ENCODE results near the gene CNOT4. TPM values are rescaled to one million over a fixed set of nuclear protein-coding genes. Genes with fewer than 3 reads are reported as not detected.
"Not testable (repeated sequence)": the region's sequence is repeated elsewhere in the genome, so short reads cannot be mapped to it uniquely, and the experiment has no call there.

The CNOT4 gene
- total RNA-seq, 1 experiment from 2014 or later, result 1.7 TPM

DNA sequence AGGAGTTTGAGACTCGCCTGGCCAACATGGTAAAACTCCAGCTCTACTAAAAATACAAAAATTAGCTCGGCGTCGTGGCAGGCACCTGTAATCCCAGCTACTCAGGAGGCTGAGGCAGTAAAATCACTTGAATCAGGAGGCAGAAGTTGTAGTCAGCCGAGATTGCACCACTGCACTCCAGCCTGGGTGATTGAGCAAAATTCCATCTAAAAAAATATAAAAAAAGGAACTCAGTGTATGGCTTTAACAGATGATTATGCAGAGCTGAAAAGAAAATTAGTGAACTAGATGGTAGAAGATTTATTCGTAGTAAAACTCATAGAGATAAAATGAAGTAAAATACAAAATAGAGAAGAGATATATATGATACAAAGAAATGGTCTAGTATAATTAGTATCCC is 12.6 kb upstream of the CNOT4 start:
- Histone ChIP-seq H3K36me3 (no peaks in the 10 kb centered on the region), H3K9me3 (no peaks in the 10 kb centered on the region), H3K4me3 (no peak overlapping the region), H3K27me3 (no peaks in the 10 kb centered on the region)
- no peak for DNase-seq

DNA sequence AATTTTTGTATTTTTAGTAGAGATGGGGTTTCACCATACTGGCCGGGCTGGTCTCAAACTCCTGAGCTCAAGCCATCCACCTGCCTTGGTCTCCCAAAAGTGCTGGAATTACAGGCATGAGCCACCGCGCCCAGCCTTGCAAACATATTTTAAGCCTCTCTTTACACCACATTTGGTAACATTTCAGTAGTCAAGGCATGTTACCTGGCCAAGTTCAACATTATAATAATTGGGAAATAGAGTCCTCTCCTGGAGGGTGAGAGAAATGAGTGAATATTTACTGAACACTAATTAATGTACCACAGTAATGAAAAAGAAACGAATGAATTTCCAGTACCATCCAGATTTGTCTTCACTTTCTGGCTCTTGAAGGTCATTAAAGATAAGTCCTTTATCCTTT is 10.0 kb upstream of the CNOT4 start:
- H3K36me3 ChIP-seq, result no peaks in the 10 kb centered on the region
- no peaks in the 10 kb centered on the region for H3K9me3 ChIP-seq
- H3K4me3 ChIP-seq, result no peak overlapping the region
- DNase-seq, result no peak
- H3K27me3 ChIP-seq, result no peaks in the 10 kb centered on the region

DNA sequence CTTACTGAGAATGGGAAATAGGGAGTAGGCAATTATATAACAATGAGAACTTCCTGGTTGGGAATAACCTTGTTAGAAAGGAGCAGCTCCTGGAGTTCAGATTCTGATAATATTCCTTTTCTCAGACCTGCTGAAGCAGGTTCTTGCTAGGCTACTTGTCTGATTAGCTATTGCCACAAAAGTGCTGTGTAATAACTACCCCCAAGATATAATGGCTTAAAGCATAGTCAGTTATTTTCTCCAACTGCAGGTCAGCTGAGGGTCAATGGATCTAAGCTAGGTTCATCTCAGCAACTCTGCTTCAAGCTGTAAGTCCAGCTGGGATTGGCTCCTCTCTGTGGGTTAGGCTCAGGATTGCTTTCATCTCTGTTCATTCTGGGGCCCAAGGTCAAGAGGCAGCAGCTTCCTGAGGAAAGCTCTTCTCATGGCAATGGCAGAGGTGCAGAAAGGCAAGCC is 9.4 kb upstream of the CNOT4 start:
- H3K4me3 ChIP-seq, result no peak overlapping the region
- DNase-seq, result no peak
- no peaks in the 10 kb centered on the region for H3K27me3 ChIP-seq
- no peaks in the 10 kb centered on the region for H3K36me3 ChIP-seq
- H3K9me3 ChIP-seq, result no peaks in the 10 kb centered on the region

GRCh38 chr7:135518748-135519147 is 8.8 kb upstream of the CNOT4 start:
- no peak for DNase-seq
- H3K9me3 ChIP-seq, result no peaks in the 10 kb centered on the region
- H3K4me3 ChIP-seq, result no peak overlapping the region
- no peaks in the 10 kb centered on the region for H3K36me3 ChIP-seq
- no peaks in the 10 kb centered on the region for H3K27me3 ChIP-seq

DNA sequence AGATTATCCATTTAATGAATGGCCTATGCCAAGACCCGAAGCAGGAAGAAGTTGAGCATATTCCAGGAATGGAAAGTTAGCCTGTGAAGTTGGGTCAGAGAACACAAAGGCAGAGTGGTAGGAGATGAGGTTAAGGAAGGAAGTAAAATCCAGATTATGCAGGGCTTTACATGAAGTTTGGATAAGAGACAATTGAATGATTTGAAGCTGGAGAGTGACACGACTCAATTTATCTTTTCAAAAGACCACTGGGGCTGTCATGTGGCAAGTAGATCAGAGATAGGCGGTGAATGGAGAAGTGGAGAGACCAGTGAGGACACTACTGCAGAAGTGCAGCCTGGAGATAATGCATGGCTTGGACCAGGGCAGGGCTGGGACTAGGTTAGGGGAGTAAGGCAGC is 7.2 kb upstream of the CNOT4 start:
- Histone ChIP-seq H3K9me3 (no peaks in the 10 kb centered on the region), H3K36me3 (no peaks in the 10 kb centered on the region), H3K4me3 (no peak overlapping the region), H3K27me3 (no peaks in the 10 kb centered on the region)
- no peak for DNase-seq

DNA sequence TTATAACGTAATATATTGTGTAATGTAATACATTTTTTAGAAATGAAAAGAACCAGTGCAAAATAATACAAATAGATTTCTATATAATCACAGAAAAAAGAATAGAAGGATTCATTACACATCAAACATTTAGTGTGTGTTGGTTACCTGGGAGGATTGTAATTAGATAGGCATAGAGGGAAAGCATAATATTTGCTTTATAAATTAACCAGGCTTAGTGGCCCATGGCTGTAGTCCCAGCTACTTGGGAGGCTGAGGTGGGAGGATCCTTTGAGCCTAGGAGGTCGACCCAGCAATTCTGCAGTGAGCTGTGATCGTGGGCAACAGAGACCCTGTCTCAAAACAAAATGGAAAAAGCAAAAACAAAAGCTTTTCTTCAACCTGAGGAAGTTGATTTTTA is 5.0 kb upstream of the CNOT4 start:
- no peaks in the 10 kb centered on the region for H3K27me3 ChIP-seq
- H3K4me3 ChIP-seq, result no peak overlapping the region
- no peaks in the 10 kb centered on the region for H3K9me3 ChIP-seq
- no peaks in the 10 kb centered on the region for H3K36me3 ChIP-seq
- DNase-seq, result no peak

GRCh38 chr7:135512135-135512887 is 2.4 kb upstream of the CNOT4 start:
- Histone ChIP-seq H3K36me3 (no peaks in the 10 kb centered on the region), H3K27me3 (no peaks in the 10 kb centered on the region), H3K4me3 (no peak overlapping the region), H3K9me3 (no peaks in the 10 kb centered on the region)
- no peak for DNase-seq

- Histone ChIP-seq H3K36me3 (no peaks in the 10 kb centered on the region), H3K27me3 (no peaks in the 10 kb centered on the region), H3K4me3 (peak overlapping the region; percentile 81), H3K9me3 (no peaks in the 10 kb centered on the region)
- DNase-seq, result no peak
Measured at GRCh38 chr7:135510592-135511183, 786 bp upstream of the CNOT4 start.

- Histone ChIP-seq H3K27me3 (no peaks in the 10 kb centered on the region), H3K9me3 (no peaks in the 10 kb centered on the region), H3K4me3 (peak overlapping the region; percentile 81), H3K36me3 (no peaks in the 10 kb centered on the region)
- DNase-seq, result no peak
Measured at GRCh38 chr7:135509589-135509838, 388 bp downstream of the CNOT4 start.

DNA sequence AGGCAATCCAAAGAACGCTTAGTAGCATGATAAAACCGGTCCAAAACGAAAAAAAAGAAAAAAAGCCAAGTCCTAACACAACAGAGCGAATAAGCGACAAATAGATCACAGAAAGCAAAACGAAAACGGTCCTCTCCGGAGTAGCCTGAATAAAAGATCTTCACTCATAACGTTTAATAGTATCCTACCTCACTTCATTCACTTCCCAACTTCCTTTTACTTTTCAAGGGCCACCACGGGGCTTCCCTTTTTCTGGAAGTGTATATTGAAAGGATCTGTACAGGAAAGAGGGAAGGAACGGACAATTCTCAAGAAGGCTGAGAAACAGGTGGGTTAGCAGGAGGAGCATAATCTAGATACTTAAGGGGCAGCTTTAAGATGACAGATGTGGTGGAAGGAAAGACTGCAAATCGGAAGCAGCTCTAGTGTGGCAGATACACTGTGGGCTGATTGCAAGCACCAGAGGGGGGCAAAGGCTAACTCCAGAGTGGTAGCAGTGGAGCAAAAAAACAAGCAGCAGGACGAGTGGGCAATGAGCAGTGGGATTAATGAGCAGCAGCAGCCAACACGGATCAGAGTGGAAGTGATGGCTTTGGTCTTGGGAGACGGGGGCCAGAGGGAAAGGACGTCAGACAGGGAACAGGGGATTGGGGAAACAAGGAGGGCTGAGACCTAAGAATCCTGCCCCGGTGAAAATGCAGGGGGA is 866 bp downstream of the CNOT4 start:
- DNase-seq, result no peak
- H3K9me3 ChIP-seq, result no peaks in the 10 kb centered on the region
- no peaks in the 10 kb centered on the region for H3K27me3 ChIP-seq
- peak overlapping the region; percentile 81 for H3K4me3 ChIP-seq
- no peaks in the 10 kb centered on the region for H3K36me3 ChIP-seq

DNA sequence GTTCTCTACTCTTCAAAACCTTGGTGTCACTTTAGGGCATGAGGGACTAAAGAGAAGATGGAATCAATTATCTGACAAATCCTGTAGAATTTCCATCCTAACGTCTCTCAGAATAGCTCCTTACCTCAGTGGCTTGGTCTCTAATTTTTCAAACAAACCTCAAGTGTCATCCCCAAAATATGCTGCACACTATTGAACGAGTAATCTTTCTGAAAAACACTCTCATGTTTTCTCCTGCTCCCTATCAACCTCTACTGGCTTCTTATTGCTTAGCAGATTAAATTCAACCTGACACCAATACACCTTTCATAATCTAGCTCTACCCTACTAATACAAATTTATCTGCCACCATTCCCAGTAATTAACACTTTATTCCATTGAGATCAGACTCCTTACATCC is 8.5 kb downstream of the CNOT4 start:
- Histone ChIP-seq H3K9me3 (no peaks in the 10 kb centered on the region), H3K27me3 (no peaks in the 10 kb centered on the region), H3K36me3 (no peaks in the 10 kb centered on the region), H3K4me3 (no peak overlapping the region)
- no peak for DNase-seq

DNA sequence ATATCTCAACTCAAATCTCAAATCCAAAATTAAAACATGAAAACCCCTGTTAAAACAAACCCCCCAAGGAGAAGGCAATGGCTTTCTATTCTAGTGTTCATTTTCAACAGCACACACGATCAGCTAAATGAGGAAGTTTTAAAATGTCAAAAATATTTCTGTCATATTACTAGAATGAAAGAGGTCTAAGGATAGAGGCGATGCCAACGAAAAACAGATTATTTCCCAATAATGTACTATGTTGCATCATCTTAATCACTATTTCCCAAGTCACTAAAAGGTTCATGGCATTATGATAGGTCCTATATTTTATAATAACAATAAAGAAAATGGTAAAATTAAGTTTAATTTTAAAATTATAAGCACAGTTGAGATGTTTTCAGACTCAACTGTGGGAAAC is 10.1 kb downstream of the CNOT4 start:
- no peaks in the 10 kb centered on the region for H3K9me3 ChIP-seq
- no peaks in the 10 kb centered on the region for H3K36me3 ChIP-seq
- no peak for DNase-seq
- no peak overlapping the region for H3K4me3 ChIP-seq
- no peaks in the 10 kb centered on the region for H3K27me3 ChIP-seq

DNA sequence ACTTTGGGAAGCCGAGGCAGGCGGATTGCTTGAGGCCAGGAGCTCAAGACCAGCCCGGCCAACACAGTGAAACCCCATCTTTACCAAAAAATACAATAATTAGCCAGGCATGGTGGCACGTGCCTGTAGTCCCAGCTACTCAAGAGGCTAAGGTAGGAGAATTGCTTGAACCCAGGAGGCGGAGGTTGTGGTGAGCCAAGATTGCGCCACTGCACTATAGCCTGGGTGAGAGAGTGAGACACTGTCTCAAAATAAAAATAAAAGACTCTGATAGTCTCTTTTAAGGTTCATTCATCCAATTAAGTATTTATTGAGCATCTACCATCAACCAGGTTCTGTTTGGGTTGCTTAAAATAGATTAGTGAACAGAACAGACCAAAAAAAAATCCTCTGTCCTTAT is 12.7 kb downstream of the CNOT4 start:
- H3K4me3 ChIP-seq, DNase-seq, H3K27me3 ChIP-seq: not testable (repeated sequence)

DNA sequence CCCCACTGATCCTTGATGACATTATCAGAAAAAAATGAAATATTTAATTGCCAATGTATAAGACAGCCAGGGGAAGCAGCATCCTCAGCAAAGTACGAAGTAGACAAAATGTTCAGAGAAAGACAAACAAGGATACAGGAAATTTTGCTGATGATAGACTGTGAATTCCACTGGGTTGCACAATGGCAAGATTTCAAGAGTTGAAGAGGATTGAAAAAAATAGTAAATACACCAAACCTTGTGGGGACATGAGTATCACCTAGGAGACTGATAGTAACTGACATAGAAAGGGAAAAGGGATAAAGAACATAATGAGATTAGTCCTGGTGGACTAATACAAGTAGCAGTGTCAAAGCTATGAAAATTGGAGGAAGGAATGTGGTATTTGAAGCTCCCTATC is 16.5 kb downstream of the CNOT4 start:
- no peak for DNase-seq
- no peak overlapping the region for H3K4me3 ChIP-seq
- H3K36me3 ChIP-seq, result no peaks in the 10 kb centered on the region
- no peaks in the 10 kb centered on the region for H3K9me3 ChIP-seq
- H3K27me3 ChIP-seq, result no peaks in the 10 kb centered on the region

More for the DNA sequence above, 12.7 kb downstream of the CNOT4 start:
- not testable (repeated sequence) for H3K36me3 ChIP-seq, H3K9me3 ChIP-seq

GRCh38 chr7:135492151-135492550 is 17.8 kb downstream of the CNOT4 start:
- DNase-seq, result no peak

DNA sequence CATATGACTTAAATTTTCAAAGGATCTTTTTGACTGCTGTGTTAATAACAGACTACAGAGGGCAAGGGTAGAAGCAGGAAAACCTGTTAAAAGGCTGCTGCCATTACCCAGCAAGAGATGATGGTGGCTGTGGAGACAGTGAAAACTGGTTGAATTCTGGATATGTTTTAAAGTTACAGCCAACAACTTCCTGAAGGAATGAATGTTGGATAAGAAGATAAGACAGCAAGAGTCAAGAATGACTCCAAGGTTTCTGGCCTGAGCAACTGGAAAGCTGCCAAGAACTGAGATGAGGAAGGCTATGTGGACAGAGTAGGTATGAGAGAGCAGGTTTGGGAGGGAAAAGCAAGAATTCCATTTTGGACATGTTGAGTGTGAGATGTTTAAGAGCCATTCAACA is 19.1 kb downstream of the CNOT4 start:
- DNase-seq, result peak; percentile 34
- H3K27me3 ChIP-seq, result no peaks in the 10 kb centered on the region
- no peak overlapping the region for H3K4me3 ChIP-seq
- no peaks in the 10 kb centered on the region for H3K36me3 ChIP-seq
- no peaks in the 10 kb centered on the region for H3K9me3 ChIP-seq

More at GRCh38 chr7:135492151-135492550, 17.8 kb downstream of the CNOT4 start:
- Histone ChIP-seq H3K4me3 (no peak overlapping the region), H3K9me3 (no peaks in the 10 kb centered on the region), H3K27me3 (no peaks in the 10 kb centered on the region), H3K36me3 (no peaks in the 10 kb centered on the region)

DNA sequence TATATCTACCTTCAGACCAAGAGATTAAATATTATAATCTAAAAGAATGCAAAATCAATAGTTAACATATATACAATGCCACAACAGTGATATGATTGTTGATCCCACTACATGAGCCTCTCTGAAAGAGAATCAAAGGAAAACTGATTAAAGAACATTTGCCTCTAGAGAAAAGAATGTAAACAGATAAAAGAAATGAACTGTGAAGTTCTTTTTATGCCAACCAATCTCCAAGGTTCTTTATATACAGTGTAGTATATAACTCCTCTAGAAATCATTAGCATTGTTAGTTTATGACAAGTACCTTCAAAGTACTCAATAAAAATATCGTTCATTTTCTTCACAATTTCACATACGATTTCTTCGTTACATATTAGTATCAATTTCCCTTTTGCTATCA is 20.1 kb downstream of the CNOT4 start:
- Histone ChIP-seq H3K9me3 (no peaks in the 10 kb centered on the region), H3K4me3 (no peak overlapping the region), H3K27me3 (no peaks in the 10 kb centered on the region), H3K36me3 (no peaks in the 10 kb centered on the region)
- no peak for DNase-seq
